HEK293T (cell line): ENCODE results near the gene PDE6A.

Experiments used
- CTCF ChIA-PET: fragments of 350-600 bp; formaldehyde crosslinking; extraction: SDS; loops from one replicate; lab custom pipeline; 2021; ENCODE audit warnings: antibody characterized with exemption, inconsistent platforms; lab: Yijun Ruan, JAX
- POLR2A ChIA-PET: fragments of 350-600 bp; formaldehyde crosslinking; extraction: SDS; loops from one replicate; lab custom pipeline; 2020; ENCODE audit warnings: antibody characterized with exemption, inconsistent platforms; lab: Yijun Ruan, JAX
- DNase-seq: peaks from one replicate; pipeline ENCODE4 v3.0.0; 2012; ENCODE audit warnings: mixed read lengths; ENCODE audit errors: extremely low spot score
- ARNT ChIP-seq: fragments of 450-650 bp; IDR thresholded peaks from 2 replicates; pipeline ENCODE4 v1.6.1; 2017; ENCODE audit warnings: mild to moderate bottlenecking
- BHLHE40 ChIP-seq: fragments of 450-650 bp; IDR thresholded peaks from 2 replicates; pipeline ENCODE4 v1.6.1; 2016; ENCODE audit warnings: mild to moderate bottlenecking, moderate library complexity, borderline replicate concordance
- CTBP1 ChIP-seq: fragments of 450-650 bp; IDR thresholded peaks from 2 replicates; pipeline ENCODE4 v1.6.1; 2016; ENCODE audit warnings: borderline replicate concordance
- ELF4 ChIP-seq: fragments of 450-650 bp; IDR thresholded peaks from 2 replicates; pipeline ENCODE4 v1.6.1; 2017; ENCODE audit warnings: antibody characterized with exemption
- FOXA1 ChIP-seq: fragments of 450-650 bp; IDR thresholded peaks from 2 replicates; pipeline ENCODE4 v1.6.1; 2016; ENCODE audit warnings: mild to moderate bottlenecking
- FOXK2 ChIP-seq: fragments of 450-650 bp; IDR thresholded peaks from 2 replicates; pipeline ENCODE4 v1.6.1; 2016; ENCODE audit warnings: mild to moderate bottlenecking
- FOXM1 ChIP-seq: fragments of 450-650 bp; IDR thresholded peaks from 2 replicates; pipeline ENCODE4 v1.6.1; 2017; ENCODE audit warnings: mild to moderate bottlenecking, borderline replicate concordance
- HDGF ChIP-seq: fragments of 450-650 bp; IDR thresholded peaks from 2 replicates; pipeline ENCODE4 v1.6.1; 2017; ENCODE audit warnings: antibody characterized with exemption, borderline replicate concordance
- L3MBTL2 ChIP-seq: fragments of 450-650 bp; conservative IDR thresholded peaks from 2 replicates; pipeline ENCODE4 v1.6.1; 2016; ENCODE audit warnings: mild to moderate bottlenecking
- LEF1 ChIP-seq: fragments of 450-650 bp; IDR thresholded peaks from 2 replicates; pipeline ENCODE4 v1.6.1; 2017; ENCODE audit warnings: mild to moderate bottlenecking, borderline replicate concordance
- NFRKB ChIP-seq: fragments of 450-650 bp; IDR thresholded peaks from 2 replicates; pipeline ENCODE4 v1.6.1; 2016; ENCODE audit warnings: mild to moderate bottlenecking, moderate library complexity
- SP1 ChIP-seq: fragments of 450-650 bp; IDR thresholded peaks from 2 replicates; pipeline ENCODE4 v1.6.1; 2017
- SUZ12 ChIP-seq: fragments of 450-650 bp; IDR thresholded peaks from 2 replicates; pipeline ENCODE4 v1.6.1; 2016; ENCODE audit warnings: mild to moderate bottlenecking
- TARDBP ChIP-seq: fragments of 450-650 bp; IDR thresholded peaks from 2 replicates; pipeline ENCODE4 v1.6.1; 2016
- ZNF384 ChIP-seq: fragments of 450-650 bp; IDR thresholded peaks from 2 replicates; pipeline ENCODE4 v1.6.1; 2016
- TF ChIP-seq, protein P1 (sequence below): fragments of 450-650 bp; IDR thresholded peaks from 2 replicates; pipeline ENCODE4 v1.6.1; 2016

Gene PDE6A

DNA sequence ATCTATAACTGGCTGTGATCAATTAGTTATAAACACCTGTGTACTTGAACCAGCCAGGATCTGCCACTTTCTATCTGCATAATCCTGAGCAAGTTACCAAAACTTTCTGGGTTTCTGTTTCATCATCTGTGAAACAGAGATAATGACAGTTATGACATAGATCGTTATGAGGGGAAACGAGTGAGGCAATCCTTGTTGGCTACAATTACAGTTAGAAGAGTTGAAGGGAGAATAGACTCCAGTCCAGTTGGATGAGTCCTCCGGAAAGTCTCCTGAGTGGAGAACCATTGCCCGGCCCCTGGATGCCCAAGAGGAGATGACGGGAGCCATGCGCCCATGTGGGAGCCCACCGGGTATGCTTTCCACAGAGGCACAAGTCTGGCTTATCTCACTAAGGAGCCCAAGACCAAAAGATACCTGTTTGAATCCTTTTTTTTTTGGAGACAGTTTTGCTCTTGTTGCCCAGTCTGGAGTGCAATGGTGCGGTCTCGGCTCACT is 4.5 kb downstream of the PDE6A start:
- no peak for DNase-seq
- POLR2A ChIA-PET = no interaction called here
- TF ChIP-seq FOXK2 = no peak
- TF ChIP-seq ELF4 = no peak
- TF ChIP-seq, protein P1, sequence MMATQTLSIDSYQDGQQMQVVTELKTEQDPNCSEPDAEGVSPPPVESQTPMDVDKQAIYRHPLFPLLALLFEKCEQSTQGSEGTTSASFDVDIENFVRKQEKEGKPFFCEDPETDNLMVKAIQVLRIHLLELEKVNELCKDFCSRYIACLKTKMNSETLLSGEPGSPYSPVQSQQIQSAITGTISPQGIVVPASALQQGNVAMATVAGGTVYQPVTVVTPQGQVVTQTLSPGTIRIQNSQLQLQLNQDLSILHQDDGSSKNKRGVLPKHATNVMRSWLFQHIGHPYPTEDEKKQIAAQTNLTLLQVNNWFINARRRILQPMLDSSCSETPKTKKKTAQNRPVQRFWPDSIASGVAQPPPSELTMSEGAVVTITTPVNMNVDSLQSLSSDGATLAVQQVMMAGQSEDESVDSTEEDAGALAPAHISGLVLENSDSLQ = no peak
- TF ChIP-seq LEF1 = no peak
- no peak for TF ChIP-seq CTBP1
- TF ChIP-seq SP1 = no peak
- no peak for TF ChIP-seq L3MBTL2
- TF ChIP-seq FOXA1 = no peak
- no peak for TF ChIP-seq ZNF384
- no peak for TF ChIP-seq FOXM1
- TF ChIP-seq ARNT = no peak
- TF ChIP-seq NFRKB = no peak
- no peak for TF ChIP-seq SUZ12
- TF ChIP-seq BHLHE40 = no peak
- CTCF ChIA-PET = interaction anchor here (0.6 to 0.8 kb wide), 3 partner anchors 12 to 105 kb away, joined by 3 to 5 read pairs (median 4); no protein-coding TSS in a partner anchor

DNA sequence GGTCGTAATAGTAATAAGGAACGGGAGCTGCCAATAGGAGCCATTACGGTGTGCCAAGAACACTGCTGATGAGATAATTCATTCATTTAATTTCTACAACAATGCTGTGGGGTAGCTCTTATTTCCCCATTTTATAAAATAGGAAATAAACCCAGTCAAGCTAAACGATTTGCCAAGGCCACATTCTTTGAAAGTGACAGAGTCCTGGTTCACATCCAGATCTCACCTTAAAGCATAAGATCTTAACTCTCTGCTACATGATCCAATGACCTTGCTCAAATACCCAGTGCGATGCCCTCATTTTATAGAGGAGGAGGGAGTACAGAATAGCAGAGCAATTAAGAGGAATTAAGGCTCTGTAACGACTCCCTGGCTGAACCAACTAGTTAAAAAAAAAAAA is 5.0 kb downstream of the PDE6A start:
- TF ChIP-seq L3MBTL2 (no peak), FOXM1 (no peak), SUZ12 (no peak), ARNT (no peak), ELF4 (no peak), BHLHE40 (no peak), HDGF (no peak), NFRKB (no peak), FOXK2 (no peak)
- ChIA-PET POLR2A (no interaction called here), CTCF (interaction anchor here (0.6 to 0.8 kb wide), 3 partner anchors 12 to 105 kb away, joined by 3 to 5 read pairs (median 4); no protein-coding TSS in a partner anchor)
- DNase-seq = no peak

DNA sequence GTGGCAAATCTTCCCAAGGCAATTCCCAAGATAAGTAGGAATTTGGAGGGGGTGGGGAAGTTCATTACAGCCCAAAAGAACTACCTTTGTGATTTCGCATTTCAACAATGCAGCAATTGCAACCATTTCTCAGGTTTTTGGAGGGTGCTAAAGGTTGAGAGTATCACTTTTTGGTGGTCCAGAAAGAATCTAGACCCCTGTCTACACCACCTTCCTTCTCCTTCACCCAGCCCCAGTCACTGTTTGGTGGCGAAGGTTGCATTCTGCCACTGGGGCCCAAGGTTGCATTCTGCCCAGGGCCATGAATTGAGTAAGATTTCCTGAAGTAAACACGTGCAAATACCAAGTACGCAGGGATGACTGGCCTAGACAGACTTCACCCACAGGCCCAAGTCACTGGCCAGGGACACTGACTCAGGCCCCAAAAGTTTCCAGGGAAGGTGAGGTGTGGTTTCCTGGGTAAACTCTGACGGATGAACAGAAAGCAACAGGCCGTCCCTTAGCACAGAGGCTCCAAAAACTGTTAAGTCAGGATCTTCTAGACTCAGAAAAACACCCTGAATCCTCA is 5.7 kb downstream of the PDE6A start:
- POLR2A ChIA-PET = no interaction called here
- DNase-seq = no peak

DNA sequence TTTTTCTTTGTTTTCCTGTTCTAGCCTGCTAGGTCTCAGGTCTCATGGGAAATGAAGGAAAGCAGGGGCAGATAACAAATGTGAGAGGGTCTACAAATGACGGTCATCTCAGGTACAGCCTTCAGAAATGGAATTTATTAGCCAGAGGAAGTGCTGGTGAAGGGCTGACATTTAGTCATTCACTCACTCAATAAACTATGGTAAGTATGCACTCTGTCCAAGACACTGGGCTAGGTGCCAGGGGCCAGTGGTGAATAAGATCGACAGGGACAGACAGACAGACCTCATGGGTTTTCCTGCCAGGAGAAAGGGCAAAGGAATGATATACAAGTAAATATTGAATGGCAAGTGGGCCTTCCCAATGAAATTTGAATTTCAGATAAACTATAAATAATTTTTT is 6.3 kb downstream of the PDE6A start:
- no peak for DNase-seq
- ChIA-PET CTCF (no interaction called here), POLR2A (no interaction called here)
- no peak for TF ChIP-seq SUZ12

More for the DNA sequence above, 5.7 kb downstream of the PDE6A start:
- TF ChIP-seq ZNF384 (no peak), ARNT (no peak), FOXA1 (no peak), SP1 (no peak), BHLHE40 (no peak), FOXM1 (no peak), ELF4 (no peak), TARDBP (no peak), L3MBTL2 (no peak), FOXK2 (no peak), HDGF (no peak), LEF1 (no peak), SUZ12 (no peak), CTBP1 (no peak), NFRKB (no peak)
- TF ChIP-seq, protein P1 = no peak
- CTCF ChIA-PET = interaction anchor here (0.8 kb wide), 2 partner anchors 13 to 21 kb away, joined by 4 to 5 read pairs; no protein-coding TSS in a partner anchor

DNA sequence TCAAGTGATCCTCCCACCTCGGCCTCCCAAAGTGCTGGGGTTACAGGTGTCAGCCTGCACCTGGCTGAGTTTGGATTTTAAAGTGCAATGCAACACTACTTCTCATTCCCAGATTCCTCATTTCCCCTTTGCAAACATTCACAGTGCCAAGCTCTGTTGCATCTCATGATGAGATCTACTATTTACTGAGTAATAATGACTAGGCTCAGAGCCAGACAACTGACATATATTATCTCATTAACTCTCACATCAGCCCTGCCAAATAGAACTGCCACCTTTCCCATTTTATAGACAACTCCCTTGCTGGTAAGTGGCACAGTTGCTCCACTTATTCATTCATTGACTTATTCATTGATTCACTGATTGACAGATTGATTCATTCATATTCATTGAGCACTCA is 7.0 kb downstream of the PDE6A start:
- ChIA-PET POLR2A (no interaction called here), CTCF (interaction anchor here (1.1 kb wide), 1 partner anchor 21 kb away, joined by 4 read pairs; no protein-coding TSS in a partner anchor)
- no peak for DNase-seq
- no peak for TF ChIP-seq ARNT
- TF ChIP-seq LEF1 = no peak
- no peak for TF ChIP-seq HDGF
- TF ChIP-seq TARDBP = no peak
- no peak for TF ChIP-seq CTBP1
- no peak for TF ChIP-seq FOXM1
- no peak for TF ChIP-seq ELF4
- no peak for TF ChIP-seq L3MBTL2
- TF ChIP-seq SP1 = no peak
- no peak for TF ChIP-seq FOXA1
- no peak for TF ChIP-seq SUZ12
- TF ChIP-seq NFRKB = no peak
- no peak for TF ChIP-seq ZNF384
- TF ChIP-seq FOXK2 = no peak
- TF ChIP-seq BHLHE40 = no peak
- TF ChIP-seq, protein P1 = no peak

DNA sequence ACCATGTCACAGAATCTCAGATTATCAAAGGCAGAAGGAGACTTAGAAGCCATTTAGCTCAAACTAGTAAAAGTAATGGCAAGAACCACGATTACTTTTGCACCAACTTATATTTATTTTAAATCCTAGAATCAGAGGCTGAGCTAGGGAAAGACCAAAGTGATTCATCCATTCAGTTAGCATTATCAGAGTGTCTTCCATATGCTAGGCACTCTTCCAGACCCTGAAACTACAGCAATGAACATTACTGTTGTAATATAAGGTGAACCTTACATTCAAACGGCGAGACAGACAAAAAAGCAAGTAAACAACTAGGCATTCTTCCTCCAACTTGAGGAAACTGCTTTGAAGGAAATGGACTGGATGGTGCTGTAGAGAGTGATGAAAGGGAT is 7.9 kb downstream of the PDE6A start:
- TF ChIP-seq LEF1 (no peak), ARNT (no peak), TARDBP (no peak), SUZ12 (no peak), FOXK2 (no peak), BHLHE40 (no peak), FOXM1 (no peak), NFRKB (no peak), HDGF (no peak), ZNF384 (no peak), L3MBTL2 (no peak), ELF4 (no peak), SP1 (no peak), CTBP1 (no peak)
- TF ChIP-seq, protein P1 = no peak
- CTCF ChIA-PET = interaction anchor here (1.1 kb wide), 1 partner anchor 22 kb away, joined by 4 read pairs; no protein-coding TSS in a partner anchor
- POLR2A ChIA-PET = interaction anchor here (1.6 kb wide), 1 partner anchor 22 kb away, joined by 6 read pairs; no protein-coding TSS in a partner anchor
- no peak for DNase-seq
